Left lung (tissue), 10 donors: ENCODE results near the gene PLXNB1. TPM values are rescaled to one million over a fixed set of nuclear protein-coding genes. Genes with fewer than 3 reads are reported as not detected.

Source experiments
- ATAC-seq: fragments of 200-7000 bp; cut with Tn5 transposase; one replicate; pipeline ENCODE4 v1.9.1; 2020; ENCODE audit warnings: moderate library complexity
- DNase-seq, 4 donors: peaks; one replicate each; pipeline ENCODE4 v3.0.0-alpha.2; 2013 to 2020
- H3K27ac ChIP-seq, 2 donors: fragments of 200-600 bp; sonication (generic) in 1 of 2; one replicate each; pipeline versions ENCODE4 v1.5.0 to v1.8.0; 2020 to 2021
- H3K27me3 ChIP-seq, 2 donors: fragments of 200-600 bp; sonication (generic) in 1 of 2; one replicate each; pipeline versions ENCODE4 v1.5.0 to v1.8.0; 2020 to 2021
- H3K36me3 ChIP-seq, 2 donors: fragments of 200-600 bp; sonication (generic) in 1 of 2; one replicate each; pipeline versions ENCODE4 v1.5.0 to v1.8.0; 2020 to 2021
- H3K4me1 ChIP-seq, 2 donors: fragments of 200-600 bp; one replicate each; pipeline ENCODE4 v1.8.0; 2021
- H3K4me3 ChIP-seq, 2 donors: fragments of 200-600 bp; sonication (generic) in 1 of 2; one replicate each; pipeline versions ENCODE4 v1.5.0 to v1.8.0; 2020 to 2021; ENCODE audit warnings: mild to moderate bottlenecking in 1 of 2
- H3K9me3 ChIP-seq, 2 donors: fragments of 200-600 bp; sonication (generic) in 1 of 2; one replicate each; pipeline versions ENCODE4 v1.5.0 to v1.8.0; 2020 to 2021
- CTCF ChIP-seq, 2 donors: fragments of 200-600 bp; sonication (generic) in 1 of 2; IDR thresholded peaks; one replicate each; pipeline versions ENCODE4 v1.5.0 to v1.8.0; 2021; ENCODE audit warnings: antibody characterized with exemption in 2 of 2
- intact Hi-C, 2 donors: fragments of 100-400 bp; cut with DNase I; formaldehyde crosslinking; loops; one replicate each; pipeline versions ENCODE4 v1.11.2 to v1.14.2; 2022
- polyA plus RNA-seq, 6 donors: library from polyadenylated mRNA; unstranded; fragments of 120-200 nt; gene quantifications; one replicate each; pipeline ENCODE4 v1.2.1, GENCODE V29; 2013; ENCODE audit not compliant: insufficient read length in 6 of 6
- total RNA-seq, 2 donors: library from RNA; stranded (reverse); fragmentation: NEBNext Ultra II Directional; extraction: Animal tissue kit (Norgen Biotek cat#: 25700); gene quantifications; one replicate each; pipeline ENCODE4 v1.2.1, GENCODE V29; 2021
- donor health status: DM: no; HTN: yes; CAD: no.
- donor health status: DM: no; HTN: no; CAD: no.

PLXNB1 gene
- total and polyA plus RNA-seq, 8 donors = 65.0 to 161 (median 109) TPM

- intact Hi-C loops = no loop called here
- no peak for ATAC-seq
- Histone ChIP-seq H3K36me3 (peaks cover 0 to 88% of the 10 kb centered on the region in 2 donors), H3K9me3 (no peaks in the 10 kb centered on the region), H3K27me3 (no peaks in the 10 kb centered on the region), H3K27ac (no peak overlapping the region), H3K4me1 (no peaks in the 10 kb centered on the region), H3K4me3 (no peak overlapping the region)
- TF ChIP-seq CTCF (IDR thresholded peaks at IDR 0.05) = no peak
- peak in 2 of 4 donors; percentile 30 to 66 for DNase-seq
Observed at GRCh38 chr3:48412375-48413001, 17.4 kb downstream of the PLXNB1 start.

- no peaks in the 10 kb centered on the region for H3K9me3 ChIP-seq
- H3K4me3 ChIP-seq = no peak overlapping the region
- no peak overlapping the region for H3K27ac ChIP-seq
- H3K27me3 ChIP-seq = no peaks in the 10 kb centered on the region
- no peaks in the 10 kb centered on the region for H3K4me1 ChIP-seq
- intact Hi-C loops = no loop called here
- TF ChIP-seq CTCF (IDR thresholded peaks at IDR 0.05) = no peak
- ATAC-seq (no peak), DNase-seq (peak in 1 of 4 donors; percentile 21)
- H3K36me3 ChIP-seq = peaks cover 0 to 92% of the 10 kb centered on the region in 2 donors
Observed at GRCh38 chr3:48411606-48412374, 18.1 kb downstream of the PLXNB1 start.

- intact Hi-C loops = no loop called here
- TF ChIP-seq CTCF (IDR thresholded peaks at IDR 0.05) = no peak
- peak in 1 of 4 donors; percentile 8 for DNase-seq
- H3K36me3 ChIP-seq = peaks cover 0 to 95% of the 10 kb centered on the region in 2 donors
- no peaks in the 10 kb centered on the region for H3K9me3 ChIP-seq
- no peak for ATAC-seq
- H3K27ac ChIP-seq = no peak overlapping the region
- no peaks in the 10 kb centered on the region for H3K4me1 ChIP-seq
- no peak overlapping the region for H3K4me3 ChIP-seq
- no peaks in the 10 kb centered on the region for H3K27me3 ChIP-seq
Observed at GRCh38 chr3:48411041-48411588, 18.8 kb downstream of the PLXNB1 start.

- peaks cover 0 to 95% of the 10 kb centered on the region in 2 donors for H3K36me3 ChIP-seq
- H3K27me3 ChIP-seq = no peaks in the 10 kb centered on the region
- H3K4me3 ChIP-seq = no peak overlapping the region
- ATAC-seq (no peak), DNase-seq (peak in 2 of 4 donors; percentile 20 to 68)
- intact Hi-C loops = no loop called here
- no peaks in the 10 kb centered on the region for H3K9me3 ChIP-seq
- TF ChIP-seq CTCF (IDR thresholded peaks at IDR 0.05) = no peak
- no peaks in the 10 kb centered on the region for H3K4me1 ChIP-seq
- H3K27ac ChIP-seq = no peak overlapping the region
Observed at GRCh38 chr3:48410205-48411040, 19.5 kb downstream of the PLXNB1 start.
